ENCODE data around the gene KCTD10. TPM values are rescaled to one million over a fixed set of nuclear protein-coding genes. Genes with fewer than 3 reads are reported as not detected.

The KCTD10 gene
- total and polyA plus RNA-seq, 9 of the 15 experiments (the other 6 are each of a cell fraction or from before 2014, with no cell fraction given): 1.9 to 37.5 (median 15.7) TPM

DNA sequence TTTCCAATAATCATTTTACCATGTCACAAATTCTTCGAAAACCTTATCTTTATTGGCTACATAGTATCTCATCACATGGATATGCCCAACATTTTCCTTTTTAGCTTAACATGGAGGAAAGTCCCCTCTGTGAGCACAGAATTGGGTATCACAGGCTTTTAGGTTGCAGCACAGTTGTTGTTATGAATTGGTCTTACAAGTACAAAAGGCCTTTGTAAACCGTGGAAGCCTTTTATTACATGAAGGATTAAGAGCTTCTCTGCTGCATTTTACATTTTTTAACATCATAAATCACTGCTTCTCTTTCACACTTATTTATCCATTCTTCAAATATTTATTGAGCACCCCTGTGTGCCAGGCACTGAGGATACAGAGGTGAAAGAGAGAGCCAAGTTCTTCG lies 26.5 kb upstream of the KCTD10 start:
- Histone ChIP-seq H2AFZ (ENCODE audit: low read depth, low read length) (no peak overlapping the region), H3K9ac (ENCODE audit: insufficient read depth in 1 of 2, low read depth in 2 of 2, low read length in 2 of 2) (no peak overlapping the region), H3K36me3 (ENCODE audit: control insufficient read depth, insufficient read depth, low read length) (peaks cover 83% of the 10 kb centered on the region), H3K4me1 (replicated peaks in 1 of 2; ENCODE audit: control insufficient read depth in 2 of 2, insufficient read depth in 2 of 2, low read length in 2 of 2) (no peaks in the 10 kb centered on the region), H3K9me1 (ENCODE audit: control insufficient read depth, insufficient read depth, low read length) (no peaks in the 10 kb centered on the region), H3K4me2 (ENCODE audit: insufficient read depth, low read length) (no peak overlapping the region), H4K20me1 (replicated peaks; ENCODE audit: control insufficient read depth, insufficient read depth, low read length) (no peaks in the 10 kb centered on the region), H3K4me3 (no peak overlapping the region), H3K27me3 (ENCODE audit: control insufficient read depth in 2 of 2, insufficient read depth in 2 of 2, low read length in 2 of 2) (no peaks in the 10 kb centered on the region), H3K9me3 (replicated peaks; ENCODE audit: control insufficient read depth, insufficient read depth, low read depth, low read length) (no peaks in the 10 kb centered on the region), H3K79me2 (ENCODE audit: control insufficient read depth, insufficient read depth, low read length) (no peaks in the 10 kb centered on the region), H3K27ac (ENCODE audit: extremely low read depth, low read depth, low read length) (no peak overlapping the region)
- DNase-seq (ENCODE audit: extremely low read depth in 1 of 4, low spot score in 3 of 4): no peak
- intact Hi-C loops (cut with micrococcal nuclease): no loop called here
- WGBS (ENCODE audit: insufficient coverage, low coverage, missing lambda C conversion rate): 57% methylated on average over 3 of the region's 3 CpGs
- no TSS peak for BruUV-seq (replicated peaks)
- TF ChIP-seq GTF2A2 (tag; IDR thresholded peaks at IDR 0.05): no peak
- no peak for TF ChIP-seq SRSF9 (IDR thresholded peaks at IDR 0.05; ENCODE audit: borderline replicate concordance, low read depth, low read length)
- no peak for TF ChIP-seq ZNF830 (CRISPR knock-in tag; IDR thresholded peaks at IDR 0.05)
- TF ChIP-seq MEF2A (IDR thresholded peaks at IDR 0.05; ENCODE audit: control insufficient read depth, low read depth, low read length): no peak
- TF ChIP-seq CTBP1 (IDR thresholded peaks at IDR 0.05; ENCODE audit: borderline replicate concordance): no peak
- no peak for TF ChIP-seq ARNT (IDR thresholded peaks at IDR 0.05)
- no peak for TF ChIP-seq BACH1 (tag; IDR thresholded peaks at IDR 0.05)
- ChIA-PET CTCF (ENCODE audit: low intra/inter-chr PET ratio) (no interaction called here), POLR2A (interaction anchor here (0.7 kb wide), 1 partner anchor 20 kb away, joined by 3 read pairs; no protein-coding TSS in a partner anchor)
- in situ Hi-C loops (cut with MboI): no loop called here
- FAIRE-seq: no peak
- no peak for ATAC-seq

DNA sequence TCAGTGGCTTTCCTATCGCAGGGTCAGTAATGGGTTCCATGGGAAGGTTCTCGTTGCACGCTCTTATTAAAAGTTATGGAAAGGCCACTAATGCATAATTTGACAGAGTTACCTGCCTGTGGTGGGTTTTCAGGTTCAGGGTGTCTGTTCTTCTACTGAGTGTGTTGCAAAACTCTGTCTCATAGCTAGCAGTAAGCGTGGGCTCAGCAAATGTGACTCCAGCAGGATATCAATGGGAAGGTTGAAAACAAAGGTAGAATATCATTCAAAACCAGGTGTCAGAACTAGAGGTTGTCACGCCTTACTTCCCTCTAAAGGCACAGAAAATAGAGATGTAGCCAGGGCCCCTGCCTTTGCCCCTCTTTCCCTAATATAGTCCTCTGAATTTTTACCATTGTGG lies 25.2 kb upstream of the KCTD10 start:
- H3K79me2 ChIP-seq (ENCODE audit: control insufficient read depth, insufficient read depth, low read length): no peaks in the 10 kb centered on the region
- in situ Hi-C loops (cut with MboI): no loop called here
- POLR2A ChIA-PET: interaction anchor here (0.6 to 1.0 kb wide), 2 partner anchors 14 to 69 kb away, joined by 3 read pairs; no protein-coding TSS in a partner anchor
- no peaks in the 10 kb centered on the region for H3K27me3 ChIP-seq (ENCODE audit: control insufficient read depth in 2 of 2, insufficient read depth in 2 of 2, low read length in 2 of 2)
- 89% methylated on average over 5 of the region's 5 CpGs for WGBS (ENCODE audit: insufficient coverage, low coverage, missing lambda C conversion rate)
- H3K4me3 ChIP-seq: no peak overlapping the region
- H2AFZ ChIP-seq (ENCODE audit: low read depth, low read length): no peak overlapping the region
- FAIRE-seq (no peak), ATAC-seq (no peak), DNase-seq (ENCODE audit: extremely low read depth in 1 of 4, low spot score in 3 of 4) (no peak)
- no peaks in the 10 kb centered on the region for H3K9me3 ChIP-seq (replicated peaks; ENCODE audit: control insufficient read depth, insufficient read depth, low read depth, low read length)
- intact Hi-C loops (cut with micrococcal nuclease): no loop called here
- BruUV-seq (replicated peaks): no TSS peak
- CTCF ChIA-PET (ENCODE audit: low intra/inter-chr PET ratio): no interaction called here
- no peaks in the 10 kb centered on the region for H3K9me1 ChIP-seq (ENCODE audit: control insufficient read depth, insufficient read depth, low read length)
- no peak overlapping the region for H3K27ac ChIP-seq (ENCODE audit: extremely low read depth, low read depth, low read length)
- H3K9ac ChIP-seq (ENCODE audit: insufficient read depth in 1 of 2, low read depth in 2 of 2, low read length in 2 of 2): no peak overlapping the region
- H4K20me1 ChIP-seq (replicated peaks; ENCODE audit: control insufficient read depth, insufficient read depth, low read length): no peaks in the 10 kb centered on the region
- no peak overlapping the region for H3K4me2 ChIP-seq (ENCODE audit: insufficient read depth, low read length)
- H3K36me3 ChIP-seq (ENCODE audit: control insufficient read depth, insufficient read depth, low read length): peaks cover 83% of the 10 kb centered on the region
- H3K4me1 ChIP-seq (replicated peaks in 1 of 2; ENCODE audit: control insufficient read depth in 2 of 2, insufficient read depth in 2 of 2, low read length in 2 of 2): no peaks in the 10 kb centered on the region
- TF ChIP-seq, protein P1, sequence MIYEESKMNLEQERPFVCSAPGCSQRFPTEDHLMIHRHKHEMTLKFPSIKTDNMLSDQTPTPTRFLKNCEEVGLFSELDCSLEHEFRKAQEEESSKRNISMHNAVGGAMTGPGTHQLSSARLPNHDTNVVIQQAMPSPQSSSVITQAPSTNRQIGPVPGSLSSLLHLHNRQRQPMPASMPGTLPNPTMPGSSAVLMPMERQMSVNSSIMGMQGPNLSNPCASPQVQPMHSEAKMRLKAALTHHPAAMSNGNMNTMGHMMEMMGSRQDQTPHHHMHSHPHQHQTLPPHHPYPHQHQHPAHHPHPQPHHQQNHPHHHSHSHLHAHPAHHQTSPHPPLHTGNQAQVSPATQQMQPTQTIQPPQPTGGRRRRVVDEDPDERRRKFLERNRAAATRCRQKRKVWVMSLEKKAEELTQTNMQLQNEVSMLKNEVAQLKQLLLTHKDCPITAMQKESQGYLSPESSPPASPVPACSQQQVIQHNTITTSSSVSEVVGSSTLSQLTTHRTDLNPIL (CRISPR knock-in tag; IDR thresholded peaks at IDR 0.05): no peak
- TF ChIP-seq ZNF586 (CRISPR knock-in tag; conservative IDR thresholded peaks at IDR 0.05): no peak
- no peak for TF ChIP-seq GABPB2 (CRISPR knock-in tag; conservative IDR thresholded peaks at IDR 0.05)
- no peak for TF ChIP-seq ZNF764 (CRISPR knock-in tag; IDR thresholded peaks at IDR 0.05; ENCODE audit: low read depth)
- TF ChIP-seq, protein P2, sequence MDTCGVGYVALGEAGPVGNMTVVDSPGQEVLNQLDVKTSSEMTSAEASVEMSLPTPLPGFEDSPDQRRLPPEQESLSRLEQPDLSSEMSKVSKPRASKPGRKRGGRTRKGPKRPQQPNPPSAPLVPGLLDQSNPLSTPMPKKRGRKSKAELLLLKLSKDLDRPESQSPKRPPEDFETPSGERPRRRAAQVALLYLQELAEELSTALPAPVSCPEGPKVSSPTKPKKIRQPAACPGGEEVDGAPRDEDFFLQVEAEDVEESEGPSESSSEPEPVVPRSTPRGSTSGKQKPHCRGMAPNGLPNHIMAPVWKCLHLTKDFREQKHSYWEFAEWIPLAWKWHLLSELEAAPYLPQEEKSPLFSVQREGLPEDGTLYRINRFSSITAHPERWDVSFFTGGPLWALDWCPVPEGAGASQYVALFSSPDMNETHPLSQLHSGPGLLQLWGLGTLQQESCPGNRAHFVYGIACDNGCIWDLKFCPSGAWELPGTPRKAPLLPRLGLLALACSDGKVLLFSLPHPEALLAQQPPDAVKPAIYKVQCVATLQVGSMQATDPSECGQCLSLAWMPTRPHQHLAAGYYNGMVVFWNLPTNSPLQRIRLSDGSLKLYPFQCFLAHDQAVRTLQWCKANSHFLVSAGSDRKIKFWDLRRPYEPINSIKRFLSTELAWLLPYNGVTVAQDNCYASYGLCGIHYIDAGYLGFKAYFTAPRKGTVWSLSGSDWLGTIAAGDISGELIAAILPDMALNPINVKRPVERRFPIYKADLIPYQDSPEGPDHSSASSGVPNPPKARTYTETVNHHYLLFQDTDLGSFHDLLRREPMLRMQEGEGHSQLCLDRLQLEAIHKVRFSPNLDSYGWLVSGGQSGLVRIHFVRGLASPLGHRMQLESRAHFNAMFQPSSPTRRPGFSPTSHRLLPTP (IDR thresholded peaks at IDR 0.05; ENCODE audit: borderline replicate concordance, extremely low read depth, insufficient read length): no peak
- TF ChIP-seq STAT5A (IDR thresholded peaks at IDR 0.05; ENCODE audit: borderline replicate concordance, low read length): no peak
- no peak for TF ChIP-seq L3MBTL2 (IDR thresholded peaks at IDR 0.05)
